GM18519 (cell line): ENCODE data around the gene ENSA.
"Not testable (repeated sequence)": the region's sequence is repeated elsewhere in the genome, so short reads cannot be mapped to it uniquely, and the experiment has no call there.

Experiments used
- ATAC-seq: cut with Tn5 transposase; IDR thresholded peaks from one replicate; pipeline ENCODE4 v1.9.1; 2021; ENCODE audit warnings: mild to moderate bottlenecking, moderate library complexity; ENCODE audit not compliant: unreplicated experiment, low FRiP score

Gene ENSA

GRCh38 chr1:150622303-150622975 is 7.0 kb downstream of the ENSA start:
- no peak for ATAC-seq

GRCh38 chr1:150621497-150622302 is 7.7 kb downstream of the ENSA start:
- ATAC-seq = no peak

- no peak for ATAC-seq
Measured at GRCh38 chr1:150620919-150621318, 8.5 kb downstream of the ENSA start.

- no peak for ATAC-seq
Measured at GRCh38 chr1:150619576-150620509, 9.6 kb downstream of the ENSA start.

- ATAC-seq = no peak
Measured at GRCh38 chr1:150615346-150616201, 13.8 kb downstream of the ENSA start.

DNA sequence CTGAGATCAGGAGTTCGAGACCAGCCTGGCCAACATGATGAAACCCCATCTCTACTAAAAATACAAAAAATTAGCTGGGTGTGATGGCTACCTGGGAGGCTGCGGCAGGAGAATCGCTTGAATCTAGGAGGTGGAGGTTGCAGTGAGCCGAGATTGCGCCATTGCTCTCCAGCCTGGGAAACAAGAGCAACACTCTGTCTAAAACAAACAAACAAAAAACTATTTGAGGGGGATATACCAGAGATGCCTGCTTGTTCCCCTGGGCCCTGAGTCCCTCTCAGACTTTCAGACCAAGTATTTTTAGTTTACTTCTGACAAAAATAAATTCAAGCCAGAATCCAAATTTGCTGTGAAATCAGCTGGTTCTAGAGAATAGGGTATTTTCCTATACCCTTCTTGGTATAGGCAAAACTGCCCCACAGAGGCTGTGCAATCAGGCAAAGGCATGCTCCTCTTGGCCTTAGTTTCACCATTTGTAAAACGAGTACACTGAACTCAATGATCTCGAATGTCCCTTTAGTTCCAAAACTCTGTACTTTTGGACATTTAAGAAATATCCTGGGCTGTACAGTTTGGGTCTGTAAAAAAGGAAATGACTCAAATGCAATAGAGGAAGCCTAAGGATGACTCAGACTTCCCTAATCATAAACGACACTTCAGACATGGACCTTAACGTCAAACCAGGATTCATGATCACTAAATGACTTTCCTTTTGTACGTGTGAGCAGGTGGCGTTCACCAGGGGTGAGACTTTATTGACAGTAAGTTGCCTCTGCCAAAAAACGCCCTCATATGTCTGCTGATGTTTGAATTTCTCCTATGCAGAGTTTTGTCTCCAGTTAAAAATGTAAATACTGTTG is 16.1 kb downstream of the ENSA start:
- ATAC-seq = no peak

DNA sequence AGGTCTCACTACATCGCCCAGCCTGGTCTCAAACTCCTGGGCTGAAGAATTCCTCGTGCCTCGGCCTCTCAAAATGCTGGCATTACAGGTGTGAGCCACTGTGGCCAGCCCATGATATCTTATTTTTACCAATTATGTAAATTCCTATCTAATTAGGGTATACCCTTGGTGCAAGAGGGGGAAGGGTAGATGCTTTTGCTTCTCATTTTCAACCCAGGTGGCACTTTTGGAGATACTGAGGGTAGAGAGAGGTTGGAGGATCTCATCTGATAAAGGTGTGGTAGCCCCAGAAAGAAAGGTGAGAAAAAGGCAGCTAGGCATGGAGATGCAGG is 17.4 kb downstream of the ENSA start:
- ATAC-seq = no peak

DNA sequence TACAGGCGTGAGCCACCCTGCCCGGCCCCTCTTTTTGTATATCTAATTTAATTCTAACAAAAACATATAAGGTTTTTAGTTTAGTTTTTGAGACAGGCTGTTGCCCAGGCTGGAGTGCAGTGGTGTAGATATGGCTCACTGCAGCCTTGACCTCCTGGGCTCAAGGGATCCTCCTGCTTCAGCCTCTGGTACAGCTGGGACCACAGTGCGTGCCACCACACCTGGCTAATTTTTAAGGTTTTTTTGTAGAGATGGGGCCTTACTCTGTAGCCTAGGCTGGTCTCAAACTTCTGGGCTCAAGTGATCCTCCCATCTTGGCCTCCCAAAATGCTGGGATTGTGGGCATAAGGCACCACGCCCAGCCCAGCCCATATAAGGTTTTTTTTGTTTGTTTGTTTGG is 18.8 kb downstream of the ENSA start:
- ATAC-seq = no peak

GRCh38 chr1:150609732-150610131 is 19.7 kb downstream of the ENSA start:
- ATAC-seq = no peak

DNA sequence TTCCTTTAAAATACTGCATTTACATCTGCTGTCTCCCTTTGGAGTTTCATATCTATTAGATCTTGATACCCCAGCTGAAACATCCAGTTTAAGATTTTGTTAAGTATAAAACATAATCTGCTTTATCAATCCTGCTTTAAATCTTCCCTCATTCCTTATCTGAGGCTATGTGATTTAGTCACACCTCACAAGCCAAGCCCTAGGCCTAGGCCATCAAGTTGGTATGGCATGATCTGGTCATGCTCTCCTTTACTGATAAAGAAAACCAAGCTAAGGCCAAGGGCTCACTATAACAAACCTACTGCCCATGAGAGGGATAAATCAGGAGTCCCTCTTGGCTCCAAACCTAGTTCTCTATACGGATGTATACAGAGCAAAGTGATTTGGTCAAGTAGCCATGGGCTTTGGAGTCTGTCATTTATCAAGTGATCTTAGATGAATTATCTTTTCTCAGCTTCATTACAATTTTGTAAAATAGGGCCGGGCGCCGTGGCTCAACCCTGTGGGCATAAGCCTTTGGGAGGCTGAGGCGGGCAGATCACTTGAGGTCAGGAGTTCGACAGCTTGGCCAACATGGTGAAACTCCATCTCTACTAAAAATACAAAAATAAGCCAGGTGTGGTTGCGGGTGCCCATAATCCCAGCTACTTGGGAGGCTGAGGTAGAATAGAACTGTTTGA is 22.8 kb downstream of the ENSA start:
- ATAC-seq = no peak

DNA sequence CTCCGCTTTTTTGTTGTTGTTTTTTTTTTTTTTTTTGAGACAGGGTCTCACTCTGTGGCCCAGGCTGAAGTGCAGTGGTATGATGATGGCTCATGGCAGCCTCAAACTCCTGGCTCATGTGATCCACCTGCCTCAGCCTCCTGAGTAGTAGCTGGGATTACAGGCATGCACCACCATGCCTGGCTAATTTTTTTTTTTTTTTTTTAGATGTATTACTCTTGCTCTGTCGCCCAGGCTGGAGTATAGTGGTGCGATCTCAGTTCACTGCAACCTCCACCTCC is 24.0 kb downstream of the ENSA start:
- not testable (repeated sequence) for ATAC-seq

GRCh38 chr1:150604226-150604588 is 25.2 kb downstream of the ENSA start:
- no peak for ATAC-seq

GRCh38 chr1:150603711-150604110 is 25.7 kb downstream of the ENSA start:
- ATAC-seq = no peak

DNA sequence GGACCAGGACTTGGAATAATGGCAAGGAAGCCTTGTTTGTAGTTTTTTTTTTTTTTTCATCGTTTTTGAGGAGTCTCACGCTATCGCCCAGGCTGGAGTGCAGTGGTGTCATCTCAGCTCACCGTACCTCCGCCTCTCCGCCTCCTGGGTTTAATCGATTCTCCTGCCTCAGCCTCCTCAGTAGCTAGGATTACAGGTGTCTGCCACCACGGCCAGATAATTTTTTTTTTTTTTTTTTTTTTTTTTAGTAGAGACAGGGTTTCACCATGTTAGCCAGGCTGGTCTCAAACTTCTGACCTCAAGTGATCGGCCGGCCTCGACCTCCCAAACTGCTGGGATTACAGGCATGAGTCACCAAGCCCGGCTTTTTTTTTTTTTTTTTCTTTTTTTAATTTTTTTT is 27.0 kb downstream of the ENSA start:
- not testable (repeated sequence) for ATAC-seq

GRCh38 chr1:150601540-150601939 is 27.9 kb downstream of the ENSA start:
- no peak for ATAC-seq

DNA sequence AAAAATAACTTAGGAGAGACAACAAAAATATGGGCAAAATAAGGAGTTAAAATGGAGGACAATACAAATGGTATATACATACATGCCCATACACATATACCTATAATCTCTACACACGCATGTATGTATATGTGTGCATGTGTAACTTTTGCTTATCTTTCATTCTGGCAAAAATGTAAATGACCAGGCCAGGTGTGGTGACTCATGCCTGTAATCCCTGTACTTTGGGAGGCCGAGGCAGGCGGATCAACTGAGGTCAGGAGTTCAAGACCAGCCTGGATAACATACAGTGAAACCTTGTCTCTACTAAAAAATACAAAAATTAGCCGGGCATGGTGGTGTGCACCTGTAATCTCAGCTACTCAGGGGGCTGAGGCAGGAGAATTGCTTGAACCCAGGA is 31.1 kb downstream of the ENSA start:
- not testable (repeated sequence) for ATAC-seq

DNA sequence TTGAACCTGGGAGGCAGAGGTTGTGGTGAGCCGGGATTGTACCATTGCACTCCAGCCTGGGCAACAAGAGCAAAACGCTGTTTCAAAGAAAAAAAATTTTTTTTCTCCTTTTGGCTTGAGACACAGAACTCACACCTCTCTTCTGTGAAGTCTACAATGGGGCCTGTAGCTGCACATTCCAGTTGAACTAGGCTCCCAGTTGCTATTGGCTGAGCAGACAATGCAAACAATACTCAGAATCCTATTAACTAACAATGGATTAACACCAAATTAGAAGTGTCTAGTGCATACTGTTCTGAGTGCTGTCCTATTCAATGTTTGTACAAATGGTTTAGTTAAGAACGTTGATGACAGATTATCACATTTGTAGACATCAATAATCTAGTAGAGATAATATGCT is 32.4 kb downstream of the ENSA start:
- no peak for ATAC-seq

DNA sequence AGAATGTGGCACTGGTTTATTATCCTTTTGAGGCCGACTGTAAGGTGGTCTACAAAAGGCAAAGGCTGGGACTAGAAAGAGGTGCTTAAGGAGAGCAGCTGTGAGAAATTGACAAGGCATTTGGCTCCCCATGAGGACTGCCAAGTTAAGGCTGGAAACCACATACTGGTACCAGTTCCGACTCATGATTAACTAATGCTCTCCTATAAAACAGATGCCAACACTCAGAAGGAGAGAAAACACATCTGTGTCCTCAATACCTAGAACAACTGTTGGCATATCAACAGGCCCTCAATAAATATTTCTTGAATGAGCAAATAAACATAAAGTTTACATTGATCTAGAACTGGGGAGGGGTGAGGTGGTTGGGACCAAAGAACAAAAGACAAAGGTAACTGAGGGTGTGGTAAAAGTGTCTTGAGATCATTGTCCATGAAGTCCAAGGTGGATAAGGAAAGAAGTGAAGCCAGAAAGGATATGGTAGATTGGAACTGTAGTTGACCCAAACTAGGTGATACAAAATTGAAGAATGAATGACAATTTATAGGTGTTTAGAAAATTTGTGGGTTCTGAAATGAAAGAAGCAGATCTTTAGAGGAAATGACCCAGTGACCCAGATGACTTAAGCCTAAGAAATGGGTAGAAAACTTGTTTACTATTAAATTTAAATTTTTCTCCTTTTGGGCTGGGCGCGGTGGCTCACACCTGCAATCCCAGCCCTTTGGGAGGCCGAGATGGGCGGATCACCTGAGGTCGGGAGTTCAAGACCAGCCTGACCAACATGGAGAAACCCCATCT is 33.1 kb downstream of the ENSA start:
- ATAC-seq = no peak
